Stomach (tissue), 9 donors: ENCODE results near the gene SPOCK2. TPM values are rescaled to one million over a fixed set of nuclear protein-coding genes. Genes with fewer than 3 reads are reported as not detected.

Source experiments
- DNase-seq, 2 donors: peaks; one replicate each; pipeline versions ENCODE4 v3.0.0 to v3.0.0-alpha.2; 2013 to 2019
- H3K27ac ChIP-seq, 5 donors: fragments of 200-600 bp in 4 of 5; sonication (generic) in 4 of 5; one replicate each; pipeline ENCODE4 v1.5.1; 2013 to 2019; ENCODE audit warnings: mild to moderate bottlenecking in 1 of 5, moderate library complexity in 1 of 5
- H3K27me3 ChIP-seq, 3 donors: fragments of 200-600 bp; sonication (generic); one replicate each; pipeline ENCODE4 v1.5.1; 2017 to 2019; ENCODE audit warnings: mixed run types in 1 of 3
- H3K36me3 ChIP-seq, 4 donors: fragments of 200-600 bp; sonication (generic); 1 replicate in 3 of 4; 2 replicates in 1 of 4; pipeline ENCODE4 v1.5.1; 2016 to 2019
- H3K4me1 ChIP-seq, 4 donors: fragments of 200-600 bp; sonication (generic); one replicate each; pipeline ENCODE4 v1.5.1; 2016 to 2019
- H3K4me3 ChIP-seq, 4 donors: fragments of 200-600 bp; sonication (generic) in 3 of 4; one replicate each; pipeline ENCODE4 v1.5.1; 2016 to 2019; ENCODE audit warnings: mild to moderate bottlenecking in 1 of 4
- H3K9me3 ChIP-seq, 4 donors: fragments of 200-600 bp; sonication (generic); one replicate each; pipeline ENCODE4 v1.5.1; 2016 to 2019
- EP300 ChIP-seq: sonication (generic); formaldehyde crosslinking; IDR thresholded peaks from one replicate; pipeline ENCODE4 v1.6.1; 2017; ENCODE audit warnings: antibody characterized with exemption
- POLR2A ChIP-seq, 4 donors: fragments of 450-650 bp; IDR thresholded peaks; one replicate each; pipeline ENCODE4 v1.6.1; 2016; ENCODE audit warnings: antibody characterized with exemption in 4 of 4, control low read depth in 2 of 4, mild to moderate bottlenecking in 1 of 4, moderate library complexity in 1 of 4
- POLR2AphosphoS5 ChIP-seq, 3 donors: sonication (generic); formaldehyde crosslinking; IDR thresholded peaks; one replicate each; pipeline ENCODE4 v1.6.1; 2016; ENCODE audit warnings: antibody characterized with exemption in 3 of 3
- WGBS, 5 donors: extraction: QIAGEN DNeasy Blood & Tissue Kit in 3 of 5; methylation state at CpG; one replicate each; pipeline versions ENCODE4 v1.1.5 to v1.1.7; 2013 to 2018; 5-methylcytosine and 5-hydroxymethylcytosine counted together
- intact Hi-C: fragments of 100-400 bp; cut with DNase I; formaldehyde crosslinking; loops from one replicate; pipeline ENCODE4 v1.15.1; 2023; ENCODE audit warnings: low total_unique reads
- polyA plus RNA-seq, 3 donors: library from polyadenylated mRNA; stranded (reverse); fragments of 200-250 nt; gene quantifications; one replicate each; pipeline ENCODE4 v1.2.3, GENCODE V29; 2013
- total RNA-seq, 5 donors: library from RNA; depleted of rRNA; stranded (reverse); fragments of >200 nt; gene quantifications; one replicate each; pipeline versions ENCODE4 v1.1.0 to v1.2.3, GENCODE V29; 2014 to 2016
- TF ChIP-seq, protein P1 (sequence below), 7 experiments: fragments of 450-650 bp in 4 of 7; fragments of 200-600 bp in 3 of 7; sonication (generic) in 3 of 7; IDR thresholded peaks; one replicate each; pipeline ENCODE4 v1.5.1; 2016 to 2019; ENCODE audit warnings: antibody characterized with exemption in 7 of 7, control low read depth in 2 of 7, mild to moderate bottlenecking in 1 of 7
- donor health status: healthy with polysubstance abuse.
- donor health status: Bipolar disorder and iron deficiency.
- donor health status: healthy.

SPOCK2 gene
- total and polyA plus RNA-seq, 8 donors, result 1.1 to 31.7 (median 4.2) TPM

GRCh38 chr10:72092987-72093386 lies 4.6 kb upstream of the SPOCK2 start:
- 91 to 98% (median 94%) methylated on average over 2 of the region's 2 CpGs for WGBS, 5 donors
- intact Hi-C loops, result no loop called here

DNA sequence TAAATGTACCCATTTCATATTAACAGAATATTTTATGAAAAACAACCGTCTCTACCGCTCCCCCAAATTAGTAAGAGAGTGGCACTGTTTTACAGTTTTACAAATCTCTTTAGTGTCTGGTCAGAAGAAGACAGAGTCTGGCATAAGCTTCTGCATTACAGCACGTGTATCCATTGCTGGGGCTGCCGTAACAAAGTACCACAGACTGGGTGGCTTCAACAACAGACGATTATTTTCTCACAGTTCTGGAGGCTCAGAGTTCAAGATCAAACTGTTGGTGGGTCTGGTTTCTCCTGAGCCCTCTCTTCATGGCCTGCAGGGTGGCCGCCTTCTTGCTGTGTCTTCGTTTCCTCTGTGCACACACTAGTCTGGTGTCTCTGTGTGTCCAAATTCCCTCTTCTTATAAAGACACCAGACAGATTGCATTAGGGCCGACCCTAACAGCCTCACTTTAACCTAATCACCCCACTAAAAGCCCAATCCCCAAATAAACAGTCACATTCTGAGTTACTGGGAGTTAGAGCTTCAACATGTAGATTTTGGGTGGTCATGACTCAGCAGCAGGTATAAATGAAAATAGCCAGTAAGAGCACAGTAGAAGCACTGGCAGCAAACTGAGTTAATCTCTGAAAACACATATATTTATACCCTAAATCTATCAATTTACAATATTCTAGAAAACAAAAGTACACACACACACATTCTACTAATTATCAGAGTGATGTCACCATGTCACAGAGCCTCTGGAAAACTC lies 4.0 kb upstream of the SPOCK2 start:
- no peaks in the 10 kb centered on the region for H3K9me3 ChIP-seq
- H3K27me3 ChIP-seq, result peaks cover 0 to 34% (median 18%) of the 10 kb centered on the region in 3 donors
- H3K27ac ChIP-seq, result no peak overlapping the region
- intact Hi-C loops, result no loop called here
- 90 to 95% (median 93%) methylated on average over 8 of the region's 8 CpGs for WGBS, 5 donors
- no peak for DNase-seq
- H3K4me1 ChIP-seq, result peaks cover 27 to 42% (median 36%) of the 10 kb centered on the region in 4 donors
- TF ChIP-seq, protein P1, sequence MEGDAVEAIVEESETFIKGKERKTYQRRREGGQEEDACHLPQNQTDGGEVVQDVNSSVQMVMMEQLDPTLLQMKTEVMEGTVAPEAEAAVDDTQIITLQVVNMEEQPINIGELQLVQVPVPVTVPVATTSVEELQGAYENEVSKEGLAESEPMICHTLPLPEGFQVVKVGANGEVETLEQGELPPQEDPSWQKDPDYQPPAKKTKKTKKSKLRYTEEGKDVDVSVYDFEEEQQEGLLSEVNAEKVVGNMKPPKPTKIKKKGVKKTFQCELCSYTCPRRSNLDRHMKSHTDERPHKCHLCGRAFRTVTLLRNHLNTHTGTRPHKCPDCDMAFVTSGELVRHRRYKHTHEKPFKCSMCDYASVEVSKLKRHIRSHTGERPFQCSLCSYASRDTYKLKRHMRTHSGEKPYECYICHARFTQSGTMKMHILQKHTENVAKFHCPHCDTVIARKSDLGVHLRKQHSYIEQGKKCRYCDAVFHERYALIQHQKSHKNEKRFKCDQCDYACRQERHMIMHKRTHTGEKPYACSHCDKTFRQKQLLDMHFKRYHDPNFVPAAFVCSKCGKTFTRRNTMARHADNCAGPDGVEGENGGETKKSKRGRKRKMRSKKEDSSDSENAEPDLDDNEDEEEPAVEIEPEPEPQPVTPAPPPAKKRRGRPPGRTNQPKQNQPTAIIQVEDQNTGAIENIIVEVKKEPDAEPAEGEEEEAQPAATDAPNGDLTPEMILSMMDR (IDR thresholded peaks at IDR 0.05), result no peak
- TF ChIP-seq EP300, result no peak
- TF ChIP-seq POLR2AphosphoS5 (IDR thresholded peaks at IDR 0.05), result no peak
- no peak for TF ChIP-seq POLR2A (IDR thresholded peaks at IDR 0.05)
- H3K4me3 ChIP-seq, result no peak overlapping the region
- H3K36me3 ChIP-seq, result peaks cover 0 to 38% (median 23%) of the 10 kb centered on the region in 4 donors

More at GRCh38 chr10:72092987-72093386, 4.6 kb upstream of the SPOCK2 start:
- no peak for DNase-seq
- H3K36me3 ChIP-seq, result peaks cover 0 to 42% (median 23%) of the 10 kb centered on the region in 4 donors
- peaks cover 0 to 28% (median 12%) of the 10 kb centered on the region in 3 donors for H3K27me3 ChIP-seq
- H3K4me3 ChIP-seq, result no peak overlapping the region
- no peaks in the 10 kb centered on the region for H3K9me3 ChIP-seq
- H3K4me1 ChIP-seq, result peaks cover 22 to 40% (median 31%) of the 10 kb centered on the region in 4 donors
- H3K27ac ChIP-seq, result no peak overlapping the region
- TF ChIP-seq, protein P1 (IDR thresholded peaks at IDR 0.05), result no peak
- TF ChIP-seq POLR2AphosphoS5 (IDR thresholded peaks at IDR 0.05) (no peak), POLR2A (IDR thresholded peaks at IDR 0.05) (no peak), EP300 (no peak)

GRCh38 chr10:72090326-72090725 lies 2.0 kb upstream of the SPOCK2 start:
- H3K4me3 ChIP-seq, result no peak overlapping the region
- peaks cover 27 to 35% (median 31%) of the 10 kb centered on the region in 4 donors for H3K4me1 ChIP-seq
- H3K36me3 ChIP-seq, result peaks cover 0 to 19% (median 10%) of the 10 kb centered on the region in 4 donors
- no peak for TF ChIP-seq POLR2AphosphoS5 (IDR thresholded peaks at IDR 0.05)
- no peak for TF ChIP-seq EP300
- TF ChIP-seq, protein P1 (IDR thresholded peaks at IDR 0.05), result no peak
- no peak for TF ChIP-seq POLR2A (IDR thresholded peaks at IDR 0.05)
- intact Hi-C loops, result no loop called here
- no peak overlapping the region for H3K27ac ChIP-seq
- DNase-seq, result no peak
- H3K9me3 ChIP-seq, result no peaks in the 10 kb centered on the region
- WGBS, 5 donors, result 89 to 98% (median 96%) methylated on average over 3 of the region's 3 CpGs
- peaks cover 0 to 48% (median 29%) of the 10 kb centered on the region in 3 donors for H3K27me3 ChIP-seq

- Histone ChIP-seq H3K36me3 (peaks cover 0 to 16% (median 10%) of the 10 kb centered on the region in 4 donors), H3K4me3 (no peak overlapping the region), H3K27ac (peak overlapping the region in 1 of 5 donors; percentile 73), H3K9me3 (no peaks in the 10 kb centered on the region), H3K4me1 (peaks cover 27 to 35% (median 31%) of the 10 kb centered on the region in 4 donors), H3K27me3 (peaks cover 0 to 48% (median 29%) of the 10 kb centered on the region in 3 donors)
- DNase-seq, result peak in 1 of 2 donors; percentile 69
- WGBS, 5 donors, result 36 to 61% (median 50%) methylated on average over 6 of the region's 6 CpGs
- no peak for TF ChIP-seq POLR2A (IDR thresholded peaks at IDR 0.05)
- no peak for TF ChIP-seq EP300
- TF ChIP-seq POLR2AphosphoS5 (IDR thresholded peaks at IDR 0.05), result no peak
- TF ChIP-seq, protein P1 (IDR thresholded peaks at IDR 0.05), result no peak
- intact Hi-C loops, result no loop called here
Measured at GRCh38 chr10:72089618-72090017, 1.3 kb upstream of the SPOCK2 start.
